ENCODE data around the gene OR11G2.

DNA sequence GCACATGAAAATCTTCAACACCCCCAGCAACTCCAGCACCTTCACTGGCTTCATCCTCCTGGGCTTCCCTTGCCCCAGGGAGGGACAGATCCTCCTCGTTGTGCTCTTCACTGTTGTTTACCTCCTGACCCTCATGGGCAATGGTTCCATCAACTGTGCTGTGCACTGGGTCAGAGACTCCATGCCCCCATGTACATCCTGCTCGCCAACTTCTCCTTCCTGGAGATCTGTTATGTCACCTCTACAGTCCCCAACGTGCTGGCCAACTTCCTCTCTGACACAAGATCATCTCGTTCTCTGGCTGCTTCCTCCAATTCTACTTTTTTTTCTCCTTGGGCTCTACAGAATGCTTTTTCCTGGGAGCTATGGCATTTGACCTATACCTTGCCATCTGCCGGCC is 11.5 kb upstream of the OR11G2 start:
- TF ChIP-seq, protein P1, sequence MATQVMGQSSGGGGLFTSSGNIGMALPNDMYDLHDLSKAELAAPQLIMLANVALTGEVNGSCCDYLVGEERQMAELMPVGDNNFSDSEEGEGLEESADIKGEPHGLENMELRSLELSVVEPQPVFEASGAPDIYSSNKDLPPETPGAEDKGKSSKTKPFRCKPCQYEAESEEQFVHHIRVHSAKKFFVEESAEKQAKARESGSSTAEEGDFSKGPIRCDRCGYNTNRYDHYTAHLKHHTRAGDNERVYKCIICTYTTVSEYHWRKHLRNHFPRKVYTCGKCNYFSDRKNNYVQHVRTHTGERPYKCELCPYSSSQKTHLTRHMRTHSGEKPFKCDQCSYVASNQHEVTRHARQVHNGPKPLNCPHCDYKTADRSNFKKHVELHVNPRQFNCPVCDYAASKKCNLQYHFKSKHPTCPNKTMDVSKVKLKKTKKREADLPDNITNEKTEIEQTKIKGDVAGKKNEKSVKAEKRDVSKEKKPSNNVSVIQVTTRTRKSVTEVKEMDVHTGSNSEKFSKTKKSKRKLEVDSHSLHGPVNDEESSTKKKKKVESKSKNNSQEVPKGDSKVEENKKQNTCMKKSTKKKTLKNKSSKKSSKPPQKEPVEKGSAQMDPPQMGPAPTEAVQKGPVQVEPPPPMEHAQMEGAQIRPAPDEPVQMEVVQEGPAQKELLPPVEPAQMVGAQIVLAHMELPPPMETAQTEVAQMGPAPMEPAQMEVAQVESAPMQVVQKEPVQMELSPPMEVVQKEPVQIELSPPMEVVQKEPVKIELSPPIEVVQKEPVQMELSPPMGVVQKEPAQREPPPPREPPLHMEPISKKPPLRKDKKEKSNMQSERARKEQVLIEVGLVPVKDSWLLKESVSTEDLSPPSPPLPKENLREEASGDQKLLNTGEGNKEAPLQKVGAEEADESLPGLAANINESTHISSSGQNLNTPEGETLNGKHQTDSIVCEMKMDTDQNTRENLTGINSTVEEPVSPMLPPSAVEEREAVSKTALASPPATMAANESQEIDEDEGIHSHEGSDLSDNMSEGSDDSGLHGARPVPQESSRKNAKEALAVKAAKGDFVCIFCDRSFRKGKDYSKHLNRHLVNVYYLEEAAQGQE (IDR thresholded peaks at IDR 0.05; ENCODE audit: insufficient read depth in 1 of 2, low read depth in 2 of 2, low read length in 1 of 2): no peak
- TF ChIP-seq POLR2AphosphoS5 (IDR thresholded peaks at IDR 0.05; ENCODE audit: low read depth, low read length) (no peak), TCF7L2 (IDR thresholded peaks at IDR 0.05; ENCODE audit: low read depth, low read length) (no peak)
- TF ChIP-seq, protein P2, sequence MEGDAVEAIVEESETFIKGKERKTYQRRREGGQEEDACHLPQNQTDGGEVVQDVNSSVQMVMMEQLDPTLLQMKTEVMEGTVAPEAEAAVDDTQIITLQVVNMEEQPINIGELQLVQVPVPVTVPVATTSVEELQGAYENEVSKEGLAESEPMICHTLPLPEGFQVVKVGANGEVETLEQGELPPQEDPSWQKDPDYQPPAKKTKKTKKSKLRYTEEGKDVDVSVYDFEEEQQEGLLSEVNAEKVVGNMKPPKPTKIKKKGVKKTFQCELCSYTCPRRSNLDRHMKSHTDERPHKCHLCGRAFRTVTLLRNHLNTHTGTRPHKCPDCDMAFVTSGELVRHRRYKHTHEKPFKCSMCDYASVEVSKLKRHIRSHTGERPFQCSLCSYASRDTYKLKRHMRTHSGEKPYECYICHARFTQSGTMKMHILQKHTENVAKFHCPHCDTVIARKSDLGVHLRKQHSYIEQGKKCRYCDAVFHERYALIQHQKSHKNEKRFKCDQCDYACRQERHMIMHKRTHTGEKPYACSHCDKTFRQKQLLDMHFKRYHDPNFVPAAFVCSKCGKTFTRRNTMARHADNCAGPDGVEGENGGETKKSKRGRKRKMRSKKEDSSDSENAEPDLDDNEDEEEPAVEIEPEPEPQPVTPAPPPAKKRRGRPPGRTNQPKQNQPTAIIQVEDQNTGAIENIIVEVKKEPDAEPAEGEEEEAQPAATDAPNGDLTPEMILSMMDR (IDR thresholded peaks at IDR 0.05): no peak
